Measurements from ENCODE around the gene MYO1E.

DNA sequence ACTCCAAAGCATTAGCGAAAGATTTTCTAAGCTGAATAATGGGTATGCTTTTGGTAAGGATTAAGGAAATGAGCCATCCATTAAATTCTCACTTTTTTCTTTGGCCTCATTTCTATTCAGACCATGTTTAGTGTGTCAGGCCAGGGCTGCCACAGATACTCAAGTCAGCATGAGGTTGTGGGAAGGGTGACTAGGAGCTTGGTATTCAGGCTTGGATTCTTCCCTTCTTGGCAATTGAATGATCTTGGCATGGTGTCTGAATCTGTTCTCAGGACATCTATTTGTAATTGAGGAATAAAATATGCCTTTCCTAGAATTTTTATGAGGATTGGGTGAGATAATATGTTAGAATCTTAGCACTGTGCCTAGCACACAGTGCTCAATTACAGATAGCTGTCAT lies 256.5 kb downstream of the MYO1E start:
- no peak for TF ChIP-seq CTCF (IDR thresholded peaks at IDR 0.05)
- TF ChIP-seq ZFX (IDR thresholded peaks at IDR 0.05; ENCODE audit: borderline replicate concordance), result no peak
